ENCODE measurements around the gene AVL9. TPM values are rescaled to one million over a fixed set of nuclear protein-coding genes. Genes with fewer than 3 reads are reported as not detected.

Gene AVL9
- polyA plus RNA-seq, 1 of the 3 experiments (the other 2 are of a cell fraction), result 8.9 TPM

- TF ChIP-seq YY1 (IDR thresholded peaks at IDR 0.05; ENCODE audit: low read depth) (no peak), FOXM1 (IDR thresholded peaks at IDR 0.05; ENCODE audit: low read depth) (no peak), PBX3 (IDR thresholded peaks at IDR 0.05) (no peak), USF2 (IDR thresholded peaks at IDR 0.05; ENCODE audit: borderline replicate concordance, low read depth, low read length) (no peak)
These were observed 21.3 kb upstream of the AVL9 start (continued) for GRCh38 chr7:32474008-32474407.

GRCh38 chr7:32476816-32477648, 18.3 kb upstream of the AVL9 start:
- no peak for DNase-seq
- CTCF ChIA-PET, result interaction anchor here (3.3 to 8.7 kb wide), 2 partner anchors 12 to 268 kb away, joined by 29 to 163 read pairs; partner anchors contain the start of gene LSM5
- Histone ChIP-seq H3K9me2 (no peaks in the 10 kb centered on the region), H3F3A (replicated peaks; ENCODE audit: insufficient read depth) (no peaks in the 10 kb centered on the region), H3K27me3 (ENCODE audit: insufficient read depth) (peaks cover 8% of the 10 kb centered on the region; the same call in 1 of the 2 replicates), H3K9me3 (no peaks in the 10 kb centered on the region), H3K4me2 (no peak overlapping the region), H3K79me2 (ENCODE audit: insufficient read depth) (no peaks in the 10 kb centered on the region), H3K9ac (no peak overlapping the region), H3K4me3 (ENCODE audit: low read depth in 2 of 2, low read length in 1 of 2) (no peak overlapping the region), H3K4me1 (ENCODE audit: control insufficient read depth in 1 of 2, insufficient read depth in 2 of 2, low read depth in 1 of 2, low read length in 1 of 2) (peaks cover 0 to 9% of the 10 kb centered on the region in 2 experiments; a peak in 2 of 4 replicates), H3K27ac (ENCODE audit: low read depth in 2 of 2, low read length in 1 of 2) (no peak overlapping the region), H3K36me3 (replicated peaks in 1 of 2; ENCODE audit: control insufficient read depth in 1 of 2, insufficient read depth in 2 of 2, low read length in 1 of 2) (no peaks in the 10 kb centered on the region), H2AFZ (ENCODE audit: low read depth) (no peak overlapping the region), H4K20me1 (ENCODE audit: insufficient read depth) (no peaks in the 10 kb centered on the region)
- POLR2A ChIA-PET, result no interaction called here
- TF ChIP-seq REST (IDR thresholded peaks at IDR 0.05; ENCODE audit: low read depth, low read length) (no peak), FOXJ3 (CRISPR knock-in tag; IDR thresholded peaks at IDR 0.05) (no peak), SIN3A (IDR thresholded peaks at IDR 0.05; ENCODE audit: borderline replicate concordance, low read depth, low read length) (no peak), RXRA (IDR thresholded peaks at IDR 0.05; ENCODE audit: borderline replicate concordance, low read depth) (no peak), EP300 (IDR thresholded peaks at IDR 0.05; ENCODE audit: borderline replicate concordance in 1 of 2, low read depth in 1 of 2, low read length in 1 of 2) (no peak), SMC3 (IDR thresholded peaks at IDR 0.05; ENCODE audit: low read depth, low read length) (no peak), RFX5 (IDR thresholded peaks at IDR 0.05; ENCODE audit: low read length) (no peak), RAD21 (IDR thresholded peaks at IDR 0.05; ENCODE audit: low read length) (no peak), MAX (IDR thresholded peaks at IDR 0.05; ENCODE audit: low read depth) (no peak), YY1 (IDR thresholded peaks at IDR 0.05; ENCODE audit: low read depth) (no peak), JUND (IDR thresholded peaks at IDR 0.05) (no peak), TEAD4 (IDR thresholded peaks at IDR 0.05; ENCODE audit: borderline replicate concordance, insufficient read depth) (no peak), NRF1 (IDR thresholded peaks at IDR 0.05; ENCODE audit: low read depth, low read length) (no peak), EZH2phosphoT487 (IDR thresholded peaks at IDR 0.05; ENCODE audit: borderline replicate concordance, low read depth) (no peak), IRF3 (IDR thresholded peaks at IDR 0.05; ENCODE audit: low read depth, low read length) (no peak), FOSL2 (IDR thresholded peaks at IDR 0.05; ENCODE audit: borderline replicate concordance, low read depth) (no peak), MXI1 (IDR thresholded peaks at IDR 0.05; ENCODE audit: low read depth, low read length) (no peak), FOXM1 (IDR thresholded peaks at IDR 0.05; ENCODE audit: low read depth) (no peak), POLR2AphosphoS5 (IDR thresholded peaks at IDR 0.05; ENCODE audit: low read depth, low read length) (no peak), CTCF (IDR thresholded peaks at IDR 0.05) (no peak)
- 11% methylated on average over 3 of the region's 3 CpGs for WGBS (ENCODE audit: low lambda C conversion rate)
